Spinal cord (tissue), 4 donors: ENCODE results near the gene MTHFD1L. TPM values are rescaled to one million over a fixed set of nuclear protein-coding genes. Genes with fewer than 3 reads are reported as not detected.

ENCODE experiments used
- polyA plus RNA-seq, 2 donors: library from polyadenylated mRNA; unstranded; fragments of 120-200 nt; gene quantifications; one replicate each; pipeline ENCODE4 v1.2.1, GENCODE V29; 2013; ENCODE audit not compliant: insufficient read length in 2 of 2
- small RNA-seq: library from RNA; depleted of rRNA; stranded (forward); fragments of <200 nt; gene quantifications from one replicate; pipeline ENCODE3, GENCODE V24; 2014; ENCODE audit warnings: low replicate concordance
- total RNA-seq, 2 donors: library from RNA; depleted of rRNA in 1 of 2; stranded (reverse); fragments of 120-200 nt in 1 of 2; fragments of >200 nt in 1 of 2; gene quantifications; one replicate each; pipeline versions ENCODE4 v1.2.3 to v1.2.4, GENCODE V29; 2013 to 2014

Gene MTHFD1L
- total and polyA plus RNA-seq, 4 donors: 15.0 to 21.6 (median 17.8) TPM

Small RNA genes within 50 kb of the gene (small RNA-seq; reads per million reads assigned to genes)
- gene RNU6-302P: not detected
